ENCODE data around the gene MYL5.
"Not testable (repeated sequence)": the region's sequence is repeated elsewhere in the genome, so short reads cannot be mapped to it uniquely, and the experiment has no call there.

MYL5 gene

GRCh38 chr4:656436-657337 is 17.7 kb upstream of the MYL5 start:
- DNase-seq (ENCODE audit: low read depth in 2 of 3, low spot score in 2 of 3), result no peak

DNA sequence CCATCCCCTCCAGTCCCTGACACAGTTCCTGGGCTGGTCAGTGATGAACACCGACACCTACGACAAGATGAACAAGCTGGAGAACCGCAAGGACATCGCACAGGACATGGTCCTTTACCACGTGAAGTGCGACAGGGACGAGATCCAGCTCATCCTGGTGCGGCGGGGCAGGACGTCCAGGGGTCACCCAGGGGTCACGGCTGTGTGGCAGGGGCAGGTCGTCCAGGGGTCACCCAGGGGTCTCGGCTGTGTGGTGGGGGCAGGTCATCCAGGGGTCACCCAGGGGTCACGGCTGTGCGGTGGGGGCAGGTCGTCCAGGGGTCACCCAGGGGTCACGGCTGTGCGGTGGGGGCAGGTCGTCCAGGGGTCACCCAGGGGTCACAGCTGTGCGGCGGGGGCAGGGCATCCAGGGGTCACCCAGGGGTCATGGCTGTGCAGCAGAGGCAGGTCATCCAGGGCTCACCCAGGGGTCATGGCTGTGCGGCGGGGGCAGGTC is 17.0 kb upstream of the MYL5 start:
- DNase-seq (ENCODE audit: low read depth in 2 of 3, low spot score in 2 of 3), result no peak

GRCh38 chr4:657834-658667 is 16.3 kb upstream of the MYL5 start:
- no peak for DNase-seq (ENCODE audit: low read depth in 2 of 3, low spot score in 2 of 3)

GRCh38 chr4:658681-659667 is 15.4 kb upstream of the MYL5 start:
- DNase-seq (ENCODE audit: low read depth in 2 of 3, low spot score in 2 of 3), result no peak

GRCh38 chr4:659851-660250 is 14.5 kb upstream of the MYL5 start:
- DNase-seq (ENCODE audit: low read depth in 2 of 3, low spot score in 2 of 3), result no peak

GRCh38 chr4:660401-660800 is 13.9 kb upstream of the MYL5 start:
- no peak for DNase-seq (ENCODE audit: low read depth in 2 of 3, low spot score in 2 of 3)

GRCh38 chr4:661231-661630 is 13.1 kb upstream of the MYL5 start:
- DNase-seq (ENCODE audit: low read depth in 2 of 3, low spot score in 2 of 3), result no peak

GRCh38 chr4:661881-662761 is 12.2 kb upstream of the MYL5 start:
- no peak for DNase-seq (ENCODE audit: low read depth in 2 of 3, low spot score in 2 of 3)

DNA sequence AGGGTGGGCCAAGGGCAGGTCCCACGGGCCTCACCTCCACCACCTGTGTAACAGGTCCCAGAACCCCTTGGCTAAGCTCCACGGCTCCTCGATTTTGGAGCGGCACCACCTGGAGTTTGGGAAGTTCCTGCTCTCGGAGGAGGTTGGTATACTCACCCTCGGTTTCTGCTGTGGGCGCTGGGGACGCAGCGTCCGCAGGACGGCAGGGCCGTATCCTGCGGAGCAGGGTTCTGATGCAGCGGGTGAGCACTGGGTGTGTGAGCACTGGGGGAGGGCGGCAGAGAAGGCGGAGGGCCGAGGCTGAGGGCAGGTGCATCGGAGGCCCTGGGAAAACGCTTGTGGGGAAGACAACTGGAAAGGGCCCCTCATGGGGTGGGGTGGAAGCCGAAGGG is 11.3 kb upstream of the MYL5 start:
- DNase-seq (ENCODE audit: low read depth in 2 of 3, low spot score in 2 of 3), result no peak

GRCh38 chr4:663438-664428 is 10.6 kb upstream of the MYL5 start:
- peak in 1 of 3 experiments; percentile 45 for DNase-seq (ENCODE audit: low read depth in 2 of 3, low spot score in 2 of 3)

- DNase-seq (ENCODE audit: low read depth in 2 of 3, low spot score in 2 of 3), result no peak
Measured at GRCh38 chr4:664713-665231, 9.6 kb upstream of the MYL5 start.

DNA sequence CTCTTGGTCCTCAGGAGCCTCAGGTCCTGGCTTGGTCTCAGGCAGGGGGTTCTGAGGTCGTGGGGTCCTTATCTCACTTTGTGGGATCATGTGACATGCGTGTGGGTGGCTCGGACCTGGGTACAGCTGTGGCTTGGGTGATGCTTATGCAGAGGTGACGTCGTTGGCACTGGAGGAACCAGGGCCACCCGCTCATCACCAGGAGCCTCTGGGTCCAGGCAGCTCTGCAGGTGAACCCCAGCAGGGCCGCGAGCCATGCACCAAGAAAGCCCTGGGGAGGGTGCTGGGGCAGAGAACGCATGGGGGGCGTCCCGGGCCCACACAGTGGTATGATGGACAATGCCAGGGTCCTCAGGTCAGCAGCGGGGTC is 9.0 kb upstream of the MYL5 start:
- DNase-seq (ENCODE audit: low read depth in 2 of 3, low spot score in 2 of 3), result no peak

DNA sequence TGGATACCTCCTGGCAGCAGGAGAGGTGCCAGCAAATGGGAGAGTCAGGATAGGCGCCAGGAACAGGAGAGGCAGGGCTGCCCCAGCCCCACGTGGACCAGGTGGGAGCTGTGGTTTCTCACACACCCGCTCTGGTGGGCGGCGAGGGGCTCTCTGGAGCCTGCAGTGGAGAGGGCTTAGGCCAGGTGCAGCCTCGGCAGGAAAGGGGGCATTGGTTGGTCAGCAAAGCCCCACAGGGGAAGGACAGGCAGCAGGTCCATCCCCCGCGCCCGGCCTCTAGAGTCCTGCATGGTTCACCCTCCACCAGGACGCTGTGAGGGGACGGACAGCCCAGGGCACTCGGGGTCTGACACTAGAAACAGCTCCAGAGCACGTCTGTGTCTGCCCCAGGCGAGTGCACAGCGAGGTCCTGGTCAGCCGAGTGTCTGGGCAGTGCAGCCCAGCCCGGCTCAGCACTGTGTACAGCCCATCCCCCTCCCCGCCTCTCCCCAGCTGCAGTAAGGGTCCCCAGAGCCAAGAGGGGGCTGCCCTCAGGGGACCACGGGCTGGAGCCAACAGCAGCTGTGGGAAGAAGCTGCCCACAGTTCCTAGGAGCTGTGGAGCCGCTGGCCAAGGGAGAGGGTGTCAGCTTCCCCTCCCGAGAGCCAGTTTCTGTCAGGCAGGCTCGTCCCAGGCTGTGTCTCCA is 8.4 kb upstream of the MYL5 start:
- no peak for DNase-seq (ENCODE audit: low read depth in 2 of 3, low spot score in 2 of 3)

GRCh38 chr4:666436-666810 is 7.9 kb upstream of the MYL5 start:
- no peak for DNase-seq (ENCODE audit: low read depth in 2 of 3, low spot score in 2 of 3)

GRCh38 chr4:666822-667544 is 7.4 kb upstream of the MYL5 start:
- DNase-seq (ENCODE audit: low read depth in 2 of 3, low spot score in 2 of 3), result no peak

- DNase-seq (ENCODE audit: low read depth in 2 of 3, low spot score in 2 of 3), result no peak
Measured at GRCh38 chr4:667545-667925, 6.8 kb upstream of the MYL5 start.

- not testable (repeated sequence) for DNase-seq (ENCODE audit: low read depth in 2 of 3, low spot score in 2 of 3)
Measured at GRCh38 chr4:668219-668618, 6.1 kb upstream of the MYL5 start.

Measured in activated CD8-positive, alpha-beta memory T cell treated with anti-CD3 and anti-CD28 coated beads for 48 hours (primary cell).